Thoracic aorta (tissue), 2 donors: ENCODE data around the gene IL4R. TPM values are rescaled to one million over a fixed set of nuclear protein-coding genes. Genes with fewer than 3 reads are reported as not detected.
A peak's percentile ranks its signal among the peaks of the same experiment; 100 is the strongest.
"Not testable (repeated sequence)": the region's sequence is repeated elsewhere in the genome, so short reads cannot be mapped to it uniquely, and the experiment has no call there.

ENCODE experiments used
- ATAC-seq: fragments of 150-250 bp; one replicate; pipeline ENCODE4 v1.8.0; 2017; ENCODE audit warnings: low read depth; ENCODE audit not compliant: insufficient number of reproducible peaks, low FRiP score
- DNase-seq: peaks from one replicate; pipeline ENCODE4 v3.0.0-alpha.2; 2020; ENCODE audit warnings: low spot score
- H3K27ac ChIP-seq, 2 donors: fragments of 200-600 bp; sonication (generic); 1 replicate in 1 of 2; 2 replicates in 1 of 2; pipeline ENCODE4 v1.5.1; 2016; ENCODE audit warnings: mild to moderate bottlenecking in 2 of 2, moderate library complexity in 2 of 2
- H3K27me3 ChIP-seq: fragments of 200-600 bp; sonication (generic); replicated peaks from 2 replicates; pipeline ENCODE4 v1.6.0; 2016; ENCODE audit warnings: mild to moderate bottlenecking; ENCODE audit not compliant: insufficient read depth
- H3K36me3 ChIP-seq: fragments of 200-600 bp; sonication (generic); one replicate; pipeline ENCODE4 v1.5.1; 2016
- H3K4me1 ChIP-seq, 2 donors: fragments of 200-600 bp; sonication (generic); 1 replicate in 1 of 2; 2 replicates in 1 of 2; pipeline versions ENCODE4 v1.5.1 to v1.6.0; 2016; ENCODE audit warnings: low read depth in 2 of 2, mild to moderate bottlenecking in 1 of 2; ENCODE audit not compliant: control insufficient read depth in 1 of 2
- H3K4me3 ChIP-seq: fragments of 200-600 bp; sonication (generic); 2 replicates; pipeline ENCODE4 v1.5.1; 2016; ENCODE audit warnings: mild to moderate bottlenecking
- H3K9me3 ChIP-seq: fragments of 200-600 bp; sonication (generic); 2 replicates; pipeline ENCODE4 v1.5.1; 2016
- CTCF ChIP-seq: fragments of 200-600 bp; sonication (generic); IDR thresholded peaks from one replicate; pipeline ENCODE4 v1.5.1; 2019; ENCODE audit warnings: antibody characterized with exemption
- total RNA-seq, 2 donors: library from RNA; depleted of rRNA; stranded (reverse); fragments of >200 nt; gene quantifications; one replicate each; pipeline versions ENCODE4 v1.1.0 to v1.2.3, GENCODE V29; 2016

The IL4R gene
- total RNA-seq, 2 donors from 2014 or later, result 46.2 to 148 TPM

GRCh38 chr16:27326738-27327585 lies 13.2 kb downstream of the IL4R start:
- DNase-seq, result peak; percentile 79
- Histone ChIP-seq H3K9me3 (no peaks in the 10 kb centered on the region), H3K4me1 (peaks cover 26 to 71% of the 10 kb centered on the region in 2 donors), H3K27me3 (no peaks in the 10 kb centered on the region), H3K27ac (peak overlapping the region; percentile 81 to 88), H3K4me3 (no peak overlapping the region), H3K36me3 (no peaks in the 10 kb centered on the region)
- TF ChIP-seq CTCF, result no peak
- ATAC-seq, result peak; percentile 56

GRCh38 chr16:27327586-27327915 lies 13.8 kb downstream of the IL4R start:
- no peaks in the 10 kb centered on the region for H3K9me3 ChIP-seq
- H3K27ac ChIP-seq, result peak overlapping the region; percentile 81 to 88
- H3K36me3 ChIP-seq, result no peaks in the 10 kb centered on the region
- H3K27me3 ChIP-seq, result no peaks in the 10 kb centered on the region
- peaks cover 26 to 65% of the 10 kb centered on the region in 2 donors for H3K4me1 ChIP-seq
- DNase-seq, result no peak
- no peak for TF ChIP-seq CTCF
- ATAC-seq, result no peak
- no peak overlapping the region for H3K4me3 ChIP-seq

GRCh38 chr16:27328937-27329336 lies 15.2 kb downstream of the IL4R start:
- Histone ChIP-seq H3K27ac (peak overlapping the region; percentile 81 to 88), H3K4me3 (no peak overlapping the region), H3K36me3 (peaks cover 5% of the 10 kb centered on the region), H3K9me3 (no peaks in the 10 kb centered on the region), H3K27me3 (no peaks in the 10 kb centered on the region), H3K4me1 (peaks cover 26 to 58% of the 10 kb centered on the region in 2 donors)
- DNase-seq, result no peak
- TF ChIP-seq CTCF, result no peak
- ATAC-seq, result no peak

GRCh38 chr16:27329376-27330079 lies 15.8 kb downstream of the IL4R start:
- H3K9me3 ChIP-seq, H3K27me3 ChIP-seq, H3K4me3 ChIP-seq, H3K36me3 ChIP-seq, DNase-seq, ATAC-seq: not testable (repeated sequence)
- Histone ChIP-seq H3K4me1 (peaks cover 26 to 58% of the 10 kb centered on the region in 2 donors), H3K27ac (peak overlapping the region; percentile 81 to 88)

- DNase-seq, result peak; percentile 65
- peak; percentile 57 for ATAC-seq
- Histone ChIP-seq H3K27ac (peak overlapping the region; percentile 81 to 88), H3K4me1 (peaks cover 26 to 57% of the 10 kb centered on the region in 2 donors), H3K9me3 (no peaks in the 10 kb centered on the region), H3K4me3 (no peak overlapping the region), H3K27me3 (no peaks in the 10 kb centered on the region), H3K36me3 (peaks cover 10% of the 10 kb centered on the region)
- no peak for TF ChIP-seq CTCF
Measured at GRCh38 chr16:27330542-27330941, 16.8 kb downstream of the IL4R start.
